Measurements from ENCODE around the gene AKR1A1.
"Not testable (repeated sequence)": the region's sequence is repeated elsewhere in the genome, so short reads cannot be mapped to it uniquely, and the experiment has no call there.

The AKR1A1 gene

DNA sequence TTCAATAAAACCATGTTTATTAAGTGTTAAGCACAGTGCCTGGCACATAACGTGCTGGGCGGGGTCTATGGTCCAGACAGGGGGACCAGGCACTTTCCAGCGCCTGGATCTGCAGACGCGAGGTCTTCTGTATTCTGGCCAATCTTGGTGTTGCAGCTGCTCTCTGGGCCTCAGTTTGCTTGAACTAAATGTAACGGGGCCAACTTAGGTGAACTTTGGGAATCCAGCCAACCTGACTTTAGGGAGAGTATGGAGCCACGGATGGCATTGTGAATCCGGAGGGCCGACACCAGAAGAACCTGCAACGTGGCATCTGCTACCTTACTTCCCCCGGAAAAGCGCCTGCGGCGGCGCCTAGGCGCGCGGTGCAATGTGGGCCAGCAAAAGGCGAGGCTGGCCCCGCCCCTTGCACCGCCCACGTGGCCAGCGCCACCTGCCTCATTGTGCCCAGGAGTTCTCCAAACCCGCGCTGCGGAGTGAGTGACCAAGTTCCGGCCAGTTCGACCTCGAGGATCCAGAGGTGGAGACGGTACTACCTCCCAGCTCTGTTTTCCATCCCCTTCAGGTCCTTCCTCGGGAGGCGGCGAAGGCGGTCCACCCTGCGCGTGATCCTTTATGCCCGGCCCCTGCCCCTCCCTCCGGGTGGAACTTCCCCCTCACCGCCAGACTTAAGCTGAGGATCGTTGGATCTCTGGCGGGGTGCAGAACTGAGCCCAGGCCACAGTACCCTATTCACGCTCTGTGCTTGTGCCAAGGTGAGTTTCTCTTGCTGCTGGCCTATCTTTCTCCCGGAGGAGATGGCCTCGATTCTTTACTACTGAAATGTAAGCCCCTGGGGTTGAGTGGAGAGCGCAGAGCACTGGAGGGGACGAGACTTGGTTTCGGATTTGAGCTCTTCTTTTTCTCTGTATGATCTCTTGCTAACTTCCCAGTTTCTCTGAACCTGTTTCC lies at the start of gene AKR1A1:
AKR1A1 (plus strand) TSS at position 426 of the 951 bp plus-strand sequence. CDS start 10,969 bp downstream, outside the sequence.
- DNase-seq (ENCODE audit: low read depth), result peak; percentile 78

DNA sequence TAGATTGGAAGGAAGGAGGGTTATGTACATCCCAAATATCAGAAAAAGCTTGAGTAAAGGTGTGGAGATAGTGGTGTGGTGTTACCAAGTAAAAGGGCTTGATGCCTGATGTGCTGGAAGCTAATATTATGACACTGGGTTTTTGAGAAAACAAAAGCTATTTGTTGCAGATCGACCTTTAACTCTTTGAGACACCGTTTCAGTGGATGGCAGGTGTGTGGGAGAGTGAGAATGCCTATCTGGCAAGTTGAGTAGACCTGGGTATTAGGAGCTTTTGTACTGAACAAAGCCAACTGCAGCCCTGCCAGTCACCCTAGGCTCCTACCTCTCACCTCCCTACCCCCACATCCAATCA lies 49.1 kb upstream of the AKR1A1 start:
- no peak for DNase-seq (ENCODE audit: low read depth)

DNA sequence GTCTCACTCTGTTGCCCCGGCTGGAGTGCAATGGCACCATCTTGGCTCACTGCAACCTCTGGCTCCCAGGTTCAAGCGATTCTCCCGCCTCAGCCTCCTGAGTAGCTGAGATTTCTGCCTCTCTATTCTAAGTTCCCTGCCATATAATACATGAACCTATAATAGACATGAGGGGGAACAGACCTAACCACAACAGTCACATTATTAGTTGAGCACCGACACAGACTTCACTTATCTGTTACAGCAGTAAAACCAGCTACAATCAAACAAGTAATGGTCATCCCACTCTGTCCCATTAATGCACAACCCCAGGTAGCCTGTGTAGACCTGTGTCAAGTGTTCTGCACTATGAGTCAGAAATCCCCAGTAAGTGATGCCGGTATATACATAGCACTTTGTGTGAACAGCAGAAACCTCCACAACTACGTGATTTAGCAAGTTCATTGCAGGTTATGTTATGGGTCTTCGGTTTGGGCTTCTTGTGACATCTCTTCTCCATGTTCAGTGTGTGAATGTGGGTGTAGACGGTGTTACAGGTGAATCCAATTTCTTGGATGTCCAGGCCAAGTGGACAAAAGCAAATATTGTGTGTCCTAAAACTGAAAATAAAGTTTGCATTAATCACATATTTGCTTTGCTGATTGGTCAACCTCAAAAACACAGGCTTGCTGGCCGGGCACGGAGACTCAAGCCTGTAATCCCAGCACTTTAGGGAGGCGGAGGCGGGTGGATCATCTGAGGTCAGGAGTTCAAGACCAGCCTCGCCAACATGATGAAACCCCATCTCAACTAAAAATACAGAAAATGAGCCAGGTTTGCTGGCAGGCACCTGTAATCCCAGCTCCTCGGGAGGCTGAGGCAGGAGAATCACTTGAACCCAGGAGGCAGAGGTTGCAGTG lies 46.9 kb upstream of the AKR1A1 start:
- no peak for DNase-seq (ENCODE audit: low read depth)

DNA sequence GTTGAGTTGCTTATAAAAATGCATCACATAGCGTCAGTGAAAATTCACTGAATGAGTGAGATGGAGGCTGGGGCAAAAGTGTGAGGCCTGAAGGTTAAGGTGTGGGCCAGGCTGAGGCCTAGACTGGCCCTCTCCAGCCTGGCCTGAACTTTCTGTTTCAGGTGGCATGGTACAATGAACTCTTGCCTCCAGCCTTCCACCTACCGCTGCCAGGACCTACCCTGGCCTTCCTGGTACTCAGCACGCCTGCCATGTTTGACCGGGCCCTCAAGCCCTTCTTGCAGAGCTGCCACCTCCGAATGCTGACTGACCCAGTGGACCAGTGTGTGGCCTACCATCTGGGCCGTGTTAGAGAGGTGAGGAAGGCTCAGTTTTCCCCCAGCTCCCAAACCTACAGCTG lies 43.4 kb upstream of the AKR1A1 start:
- no peak for DNase-seq (ENCODE audit: low read depth)

DNA sequence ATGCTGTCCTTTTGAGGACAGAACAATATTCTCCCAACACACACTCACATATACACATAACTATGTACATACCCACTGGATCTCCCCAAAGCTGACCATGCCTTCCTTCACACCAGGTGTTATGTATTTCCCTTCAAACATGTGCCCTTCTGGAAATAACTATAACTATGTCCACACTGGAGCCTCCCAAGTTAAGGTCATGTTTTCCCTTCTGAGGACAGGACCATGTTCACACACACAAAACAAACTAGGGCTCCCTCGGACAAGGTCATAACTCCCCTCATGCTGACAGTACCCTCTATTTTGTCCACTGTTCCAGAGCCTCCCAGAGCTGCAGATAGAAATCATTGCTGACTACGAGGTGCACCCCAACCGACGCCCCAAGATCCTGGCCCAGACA lies 42.7 kb upstream of the AKR1A1 start:
- no peak for DNase-seq (ENCODE audit: low read depth)

DNA sequence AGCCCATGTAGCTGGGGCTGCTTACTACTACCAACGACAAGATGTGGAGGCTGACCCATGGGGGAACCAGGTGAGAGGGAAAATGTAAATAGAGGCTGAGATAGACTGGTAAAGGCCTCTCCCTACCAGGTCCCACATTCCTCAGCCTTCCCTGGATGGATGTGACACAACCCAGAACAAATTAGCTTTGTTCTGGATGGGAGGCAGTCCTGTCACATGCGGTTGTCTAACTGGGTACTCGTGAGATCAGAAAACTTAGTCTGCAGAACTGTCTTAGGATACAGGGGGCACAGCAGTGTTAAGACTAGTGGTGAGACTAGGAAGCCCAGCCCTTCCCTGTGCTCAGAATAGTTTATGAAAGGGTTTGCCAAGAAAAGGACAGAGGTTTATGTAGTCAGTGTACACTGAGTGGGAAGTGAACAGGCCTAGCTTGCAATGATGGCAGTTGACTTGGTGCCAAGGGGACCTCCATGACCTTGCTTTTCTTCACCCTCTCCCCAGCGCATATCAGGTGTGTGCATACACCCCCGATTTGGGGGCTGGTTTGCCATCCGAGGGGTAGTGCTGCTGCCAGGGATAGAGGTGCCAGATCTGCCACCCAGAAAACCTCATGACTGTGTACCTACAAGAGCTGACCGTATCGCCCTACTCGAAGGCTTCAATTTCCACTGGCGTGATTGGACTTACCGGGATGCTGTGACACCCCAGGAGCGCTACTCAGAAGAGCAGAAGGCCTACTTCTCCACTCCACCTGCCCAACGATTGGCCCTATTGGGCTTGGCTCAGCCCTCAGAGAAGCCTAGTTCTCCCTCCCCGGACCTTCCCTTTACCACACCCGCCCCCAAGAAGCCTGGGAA lies 42.1 kb upstream of the AKR1A1 start:
- no peak for DNase-seq (ENCODE audit: low read depth)

DNA sequence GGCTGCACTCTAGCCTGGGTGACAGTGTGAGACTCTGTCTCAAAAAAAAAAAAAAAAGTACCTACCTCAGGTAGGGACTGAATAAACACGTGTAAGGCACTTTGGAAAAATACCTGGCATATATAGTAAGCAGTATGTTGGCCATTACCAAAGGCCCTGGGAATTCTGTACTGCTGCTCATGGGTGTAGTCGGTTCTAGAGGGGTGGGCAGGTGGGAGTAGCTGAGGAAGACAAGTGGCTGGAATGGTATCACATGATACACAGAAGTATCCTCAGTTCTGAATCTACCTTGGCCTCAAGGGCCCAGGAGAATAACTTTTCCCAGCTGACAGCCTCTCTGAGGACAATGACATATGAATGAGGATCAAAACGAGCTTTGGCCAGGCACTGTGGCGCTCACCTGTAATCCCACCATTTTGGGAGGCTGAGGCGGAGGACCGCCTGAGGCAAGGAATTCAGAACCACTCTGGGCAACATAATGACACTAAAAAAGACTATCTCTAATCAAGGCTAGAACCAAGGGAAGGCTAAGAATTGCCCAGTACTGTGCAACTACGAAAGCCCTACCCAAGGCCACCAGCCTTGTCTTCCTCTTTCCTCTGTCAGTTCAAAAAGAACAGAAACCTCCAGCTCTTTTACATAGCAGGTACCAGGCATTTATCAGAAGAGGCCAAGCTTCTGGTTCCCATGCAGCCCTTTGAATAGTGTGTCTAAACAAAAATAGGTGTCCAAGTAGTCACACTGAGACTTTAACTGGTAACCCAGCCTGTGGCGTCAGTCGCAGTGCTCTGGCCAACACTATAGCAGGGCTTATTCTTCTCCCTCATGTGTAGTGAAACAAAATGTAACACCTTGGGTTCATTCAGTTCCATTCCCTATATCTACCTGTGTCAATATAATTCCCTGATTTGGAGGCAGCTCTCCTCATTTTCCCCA lies 40.3 kb upstream of the AKR1A1 start:
- no peak for DNase-seq (ENCODE audit: low read depth)

DNA sequence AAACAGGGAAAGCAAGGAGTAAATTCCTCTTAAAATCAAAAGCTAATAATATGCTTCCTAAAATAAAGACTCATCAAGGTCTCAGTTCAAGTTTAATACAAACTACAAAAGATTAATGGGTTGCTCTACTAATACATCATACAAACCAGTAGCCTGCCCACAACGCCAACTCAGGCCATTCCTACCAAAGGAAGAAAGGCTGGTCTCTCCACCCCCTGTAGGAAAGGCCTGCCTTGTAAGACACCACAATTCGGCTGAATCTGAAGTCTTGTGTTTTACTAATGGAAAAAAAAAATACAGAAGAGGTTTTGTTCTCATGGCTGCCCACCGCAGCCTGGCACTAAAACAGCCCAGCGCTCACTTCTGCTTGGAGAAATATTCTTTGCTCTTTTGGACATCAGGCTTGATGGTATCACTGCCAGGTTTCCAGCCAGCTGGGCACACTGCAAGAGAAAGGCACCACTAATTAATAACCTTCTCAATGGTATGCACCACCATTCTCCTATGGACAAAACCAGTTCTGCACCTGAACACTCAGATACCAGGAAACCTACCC lies 39.6 kb upstream of the AKR1A1 start:
- no peak for DNase-seq (ENCODE audit: low read depth)

DNA sequence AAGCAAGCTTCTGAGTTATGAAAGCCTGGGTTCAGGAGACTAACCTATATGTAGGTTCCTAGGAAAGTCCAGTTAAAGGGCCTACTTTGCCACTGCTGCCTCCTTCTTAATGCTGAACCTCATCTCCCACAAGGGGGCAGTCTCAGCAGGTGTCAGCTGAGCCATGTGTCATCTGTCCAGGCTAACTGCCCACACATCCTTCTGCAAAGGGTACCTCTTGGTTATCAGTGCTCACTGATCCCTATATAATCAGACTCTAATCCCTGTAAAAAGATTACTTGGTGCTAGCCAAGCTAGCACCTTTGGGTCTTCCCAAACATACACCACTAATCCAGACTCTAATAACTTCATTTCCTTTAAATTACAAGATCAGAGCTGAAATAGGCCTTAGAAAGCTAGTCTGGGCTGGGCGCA lies 38.0 kb upstream of the AKR1A1 start:
- DNase-seq (ENCODE audit: low read depth), result peak; percentile 79

DNA sequence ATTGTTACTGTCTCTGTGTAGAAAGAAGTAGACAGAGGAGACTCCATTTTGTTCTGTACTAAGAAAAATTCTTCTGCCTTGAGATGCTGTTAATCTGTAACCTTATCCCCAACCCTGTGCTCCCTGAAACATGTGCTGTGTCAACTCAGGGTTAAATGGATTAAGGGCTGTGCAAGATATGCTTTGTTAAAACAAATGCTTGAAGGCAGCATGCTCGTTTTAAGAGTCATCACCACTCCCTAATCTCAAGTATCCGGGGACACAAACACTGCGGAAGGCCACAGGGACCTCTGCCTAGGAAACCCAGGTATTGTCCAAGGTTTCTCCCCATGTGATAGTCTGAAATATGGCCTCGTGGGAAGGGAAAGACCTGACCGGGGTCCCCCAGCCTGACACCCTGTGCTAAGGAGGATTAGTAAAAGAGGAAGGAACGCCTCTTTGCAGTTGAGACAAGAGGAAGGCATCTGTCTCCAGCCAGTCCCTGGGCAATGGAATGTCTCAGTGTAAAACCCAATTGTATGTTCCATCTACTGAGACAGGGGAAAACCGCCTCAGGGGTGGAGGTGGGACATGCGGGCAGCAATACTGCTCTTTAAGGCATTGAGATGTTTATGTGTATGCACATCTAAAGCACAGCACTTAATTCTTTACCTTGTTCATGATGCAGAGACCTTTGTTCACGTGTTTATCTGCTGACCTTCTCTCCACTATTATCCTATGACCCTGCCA lies 36.9 kb upstream of the AKR1A1 start:
- peak; percentile 63 for DNase-seq (ENCODE audit: low read depth)

DNA sequence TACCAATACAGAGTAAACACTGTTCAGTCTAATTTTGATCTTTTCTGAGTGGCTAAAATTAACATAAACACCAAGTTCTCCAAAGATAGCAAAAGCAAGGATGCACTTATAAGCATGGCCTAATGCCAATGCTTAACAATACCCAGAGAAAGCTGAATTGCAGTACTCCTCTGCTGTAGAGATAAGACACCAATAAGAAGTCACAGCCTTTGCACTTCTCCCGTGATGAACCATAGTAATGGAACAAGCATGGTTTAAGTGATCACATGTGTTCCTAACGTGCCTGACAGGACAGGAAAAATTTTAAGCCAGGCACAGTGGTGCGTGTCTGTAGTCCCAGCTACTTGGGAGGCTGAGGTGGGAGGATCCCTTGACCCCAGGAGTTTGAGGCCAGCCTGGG lies 34.6 kb upstream of the AKR1A1 start:
- DNase-seq (ENCODE audit: low read depth), result no peak

DNA sequence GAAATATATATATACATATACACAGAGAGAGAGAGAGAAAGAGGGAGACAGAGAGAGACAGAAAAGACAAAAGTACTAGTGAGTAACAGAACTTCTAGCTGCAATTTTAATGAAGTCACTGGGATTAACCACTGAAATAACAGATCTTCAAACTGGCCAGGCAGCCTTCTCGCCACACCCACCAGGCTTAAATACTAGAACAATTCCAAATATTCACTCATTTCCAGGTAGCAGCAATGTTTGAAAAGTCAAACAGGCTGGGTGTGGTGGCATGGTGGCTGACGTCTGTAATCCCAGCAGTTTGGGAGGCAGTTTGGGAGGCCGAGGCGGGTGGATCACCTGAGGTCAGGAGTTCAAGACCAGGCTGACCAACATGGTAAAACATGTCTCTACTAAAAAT lies 34.2 kb upstream of the AKR1A1 start:
- DNase-seq (ENCODE audit: low read depth), result no peak

DNA sequence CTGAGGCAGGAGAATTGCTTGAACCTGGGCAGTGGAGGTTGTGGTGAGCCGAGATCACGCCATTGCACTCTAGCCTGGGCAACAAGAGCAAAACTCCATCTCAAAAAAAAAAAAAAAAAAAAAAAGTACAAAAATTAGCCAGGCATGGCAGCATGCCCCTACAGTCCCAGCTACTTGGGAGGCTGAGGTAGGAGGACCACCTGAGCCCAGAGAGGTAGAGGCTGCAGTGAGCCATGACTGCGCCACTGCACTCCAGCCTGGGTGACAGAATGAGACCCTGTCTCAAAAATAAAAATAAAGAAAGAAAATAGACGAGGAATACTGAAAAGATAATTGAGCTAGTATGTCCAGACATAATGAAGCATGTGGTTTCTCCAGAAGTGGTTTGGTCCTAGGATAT lies 32.3 kb upstream of the AKR1A1 start:
- not testable (repeated sequence) for DNase-seq (ENCODE audit: low read depth)

DNA sequence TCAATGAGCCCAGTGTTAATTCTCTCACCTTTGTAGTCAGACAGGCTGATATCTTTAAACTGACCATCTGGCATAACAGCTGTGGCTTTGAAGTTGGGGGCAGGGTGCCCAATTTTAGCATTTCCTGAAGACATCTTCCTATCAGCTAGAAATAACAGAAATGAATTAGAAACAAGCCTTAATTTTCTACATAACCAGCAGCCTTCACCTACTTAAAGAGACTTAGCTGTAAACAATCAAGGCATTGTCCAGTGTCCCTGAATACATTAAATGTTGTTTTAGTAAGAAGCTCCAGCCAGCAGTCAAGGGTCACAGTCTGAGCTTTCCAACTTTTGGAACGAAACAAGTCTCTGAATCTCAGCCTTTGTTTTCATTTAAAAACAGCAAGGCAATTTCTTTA lies 31.7 kb upstream of the AKR1A1 start:
- DNase-seq (ENCODE audit: low read depth), result no peak

DNA sequence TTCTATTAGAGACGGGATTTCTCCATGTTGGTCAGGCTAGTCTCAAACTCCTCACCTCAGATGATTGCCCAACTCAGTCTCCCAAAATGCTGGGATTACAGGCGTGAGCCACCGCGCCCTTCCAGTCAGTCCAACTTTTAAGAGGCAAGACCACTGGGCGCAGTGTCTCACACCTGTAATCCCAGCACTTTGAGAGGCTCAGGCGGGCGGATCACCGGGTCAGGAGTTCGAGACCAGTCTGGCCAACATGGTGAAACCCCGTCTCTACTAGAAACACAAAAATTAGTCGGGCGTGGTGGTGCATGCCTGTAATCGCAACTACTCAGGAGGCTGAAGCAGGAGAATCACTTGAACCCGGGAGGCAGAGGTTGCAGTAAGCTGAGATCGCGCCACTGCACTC lies 30.9 kb upstream of the AKR1A1 start:
- not testable (repeated sequence) for DNase-seq (ENCODE audit: low read depth)

DNA sequence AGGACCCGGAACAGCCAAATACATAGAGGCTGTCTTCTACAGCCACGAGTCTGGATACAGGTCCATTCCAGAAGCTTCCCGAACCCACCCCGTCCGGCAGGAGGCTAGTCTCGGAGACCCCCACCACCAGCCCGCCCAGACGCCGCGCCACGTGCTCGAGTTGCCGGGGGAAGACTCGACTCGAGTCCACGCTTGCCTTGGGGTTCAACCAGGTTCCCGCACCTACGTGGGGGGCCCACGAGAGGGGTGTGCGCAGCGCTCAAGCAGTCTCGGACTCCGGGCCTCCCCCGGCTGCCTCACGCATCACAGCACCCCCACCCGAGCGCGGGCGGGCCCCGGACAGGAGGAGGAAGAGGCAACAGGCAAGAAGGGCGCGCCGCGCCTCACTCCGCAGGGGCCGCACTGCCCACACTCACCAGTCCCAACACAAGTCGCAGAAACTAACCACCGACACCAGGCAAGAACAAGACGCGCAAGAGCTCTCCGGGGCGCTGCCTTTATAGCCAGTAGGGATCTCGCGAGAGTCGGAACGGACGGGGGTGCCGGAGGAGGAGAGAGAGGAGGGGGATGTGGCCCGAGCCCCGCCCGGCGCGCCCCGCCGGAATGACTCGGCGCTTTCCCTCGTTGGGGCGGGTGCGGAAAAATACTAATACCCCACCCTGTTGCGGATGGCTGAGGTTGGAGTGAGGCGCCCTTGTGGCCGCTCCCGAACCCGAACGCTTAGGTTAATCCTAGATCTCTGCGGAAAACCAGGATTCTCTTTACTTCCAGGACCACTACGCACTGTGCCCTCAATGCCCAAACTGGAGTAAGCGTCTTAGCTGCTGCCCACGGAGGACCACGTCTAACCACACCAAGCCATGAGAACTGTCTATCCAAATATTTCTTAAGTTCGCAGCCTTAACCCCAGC lies 29.0 kb upstream of the AKR1A1 start, which contains the start of gene PRDX1:
PRDX1 (minus strand) TSS at position 472 of the 911 bp plus-strand sequence. CDS start 2,841 bp downstream, outside the sequence.
- peak; percentile 89 for DNase-seq (ENCODE audit: low read depth)

DNA sequence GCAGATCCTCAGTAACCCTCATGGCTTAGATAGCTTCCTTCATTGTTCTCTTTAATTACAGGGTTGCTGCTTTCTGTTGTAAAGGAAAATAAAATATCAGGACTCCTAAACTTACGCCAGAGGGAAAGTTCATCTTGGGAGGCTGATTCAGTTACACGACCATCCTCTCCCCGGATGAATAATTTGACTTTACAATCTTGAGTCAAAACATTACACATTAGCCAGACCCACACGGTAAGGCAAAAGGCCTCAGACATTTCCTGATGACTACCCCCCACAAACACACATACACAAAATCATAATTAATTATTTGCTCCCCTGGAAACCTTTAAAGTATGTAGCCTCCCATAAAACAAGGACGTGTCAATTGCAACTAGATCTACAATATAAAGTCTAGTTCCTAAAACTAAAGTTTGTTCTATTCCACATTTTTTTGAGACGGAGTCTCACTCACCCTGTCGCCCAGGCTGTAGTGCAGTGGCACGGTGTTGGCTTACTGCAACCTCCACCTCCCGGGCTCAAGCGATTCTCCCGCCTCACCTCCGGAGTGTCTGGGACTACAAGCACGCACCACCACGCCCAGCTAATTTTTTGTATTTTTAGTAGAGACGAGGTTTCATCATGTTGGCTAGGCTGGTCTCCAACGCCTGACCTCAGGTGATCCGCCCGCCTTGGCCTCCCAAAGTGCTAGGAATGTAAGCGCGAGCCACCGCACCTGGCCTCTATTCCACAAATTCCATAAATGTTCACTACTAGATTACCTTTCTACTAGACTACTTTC lies 28.1 kb upstream of the AKR1A1 start:
- peak; percentile 75 for DNase-seq (ENCODE audit: low read depth)

DNA sequence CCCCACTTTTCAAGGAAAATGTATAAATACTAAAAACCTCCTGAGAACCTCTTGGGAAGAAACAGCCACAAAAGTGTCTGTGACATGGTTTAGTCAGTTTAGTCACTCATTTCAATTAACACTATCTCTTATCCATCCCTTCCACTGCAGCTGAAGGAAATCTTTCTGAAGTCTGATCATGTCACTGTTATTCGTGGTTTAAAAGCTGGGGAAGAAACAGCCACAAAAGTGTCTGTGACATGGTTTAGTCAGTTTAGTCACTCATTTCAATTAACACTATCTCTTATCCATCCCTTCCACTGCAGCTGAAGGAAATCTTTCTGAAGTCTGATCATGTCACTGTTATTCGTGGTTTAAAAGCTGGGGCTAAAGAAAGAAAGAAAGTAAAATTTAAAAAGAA lies 27.1 kb upstream of the AKR1A1 start:
- DNase-seq (ENCODE audit: low read depth), result not testable (repeated sequence)
